Lower leg skin (tissue), 4 donors: Measurements from ENCODE around the gene ZFAND6. TPM values are rescaled to one million over a fixed set of nuclear protein-coding genes. Genes with fewer than 3 reads are reported as not detected.

ENCODE experiments used
- DNase-seq, 2 donors: peaks; one replicate each; pipeline ENCODE4 v3.0.0-alpha.2; 2019; ENCODE audit warnings: low spot score in 2 of 2
- H3K4me3 ChIP-seq: fragments of 200-600 bp; sonication (generic); 2 replicates; pipeline ENCODE4 v1.5.1; 2017; ENCODE audit warnings: mild to moderate bottlenecking, low read depth; ENCODE audit not compliant: poor library complexity, severe bottlenecking
- POLR2A ChIP-seq, 2 donors: fragments of 450-650 bp; IDR thresholded peaks; one replicate each; pipeline ENCODE4 v1.6.1; 2016 to 2017; ENCODE audit warnings: antibody characterized with exemption in 2 of 2, mild to moderate bottlenecking in 1 of 2, moderate library complexity in 1 of 2
- WGBS, 2 donors: methylation state at CpG; one replicate each; pipeline ENCODE4 v1.1.5; 2018; 5-methylcytosine and 5-hydroxymethylcytosine counted together
- intact Hi-C: fragments of 100-400 bp; cut with DNase I; formaldehyde crosslinking; loops from one replicate; pipeline ENCODE4 v1.15.0; 2023; ENCODE audit warnings: low total_unique reads
- total RNA-seq, 4 donors: library from RNA; depleted of rRNA; stranded (reverse); fragments of >200 nt; gene quantifications; one replicate each; pipeline ENCODE4 v1.1.0, GENCODE V29; 2016
- TF ChIP-seq, protein P1 (sequence below), 3 donors: fragments of 450-650 bp; IDR thresholded peaks; one replicate each; pipeline ENCODE4 v1.5.1; 2016; ENCODE audit warnings: antibody characterized with exemption in 3 of 3, mild to moderate bottlenecking in 3 of 3, moderate library complexity in 2 of 3

The ZFAND6 gene
- total RNA-seq, 4 donors from 2014 or later: 95.6 to 139 (median 107) TPM

- 96 to 97% methylated on average over 12 of the region's 12 CpGs for WGBS, 2 donors
- H3K4me3 ChIP-seq: no peak overlapping the region
- intact Hi-C loops: no loop called here
- DNase-seq: no peak
- no peak for TF ChIP-seq POLR2A (IDR thresholded peaks at IDR 0.05)
- TF ChIP-seq, protein P1, sequence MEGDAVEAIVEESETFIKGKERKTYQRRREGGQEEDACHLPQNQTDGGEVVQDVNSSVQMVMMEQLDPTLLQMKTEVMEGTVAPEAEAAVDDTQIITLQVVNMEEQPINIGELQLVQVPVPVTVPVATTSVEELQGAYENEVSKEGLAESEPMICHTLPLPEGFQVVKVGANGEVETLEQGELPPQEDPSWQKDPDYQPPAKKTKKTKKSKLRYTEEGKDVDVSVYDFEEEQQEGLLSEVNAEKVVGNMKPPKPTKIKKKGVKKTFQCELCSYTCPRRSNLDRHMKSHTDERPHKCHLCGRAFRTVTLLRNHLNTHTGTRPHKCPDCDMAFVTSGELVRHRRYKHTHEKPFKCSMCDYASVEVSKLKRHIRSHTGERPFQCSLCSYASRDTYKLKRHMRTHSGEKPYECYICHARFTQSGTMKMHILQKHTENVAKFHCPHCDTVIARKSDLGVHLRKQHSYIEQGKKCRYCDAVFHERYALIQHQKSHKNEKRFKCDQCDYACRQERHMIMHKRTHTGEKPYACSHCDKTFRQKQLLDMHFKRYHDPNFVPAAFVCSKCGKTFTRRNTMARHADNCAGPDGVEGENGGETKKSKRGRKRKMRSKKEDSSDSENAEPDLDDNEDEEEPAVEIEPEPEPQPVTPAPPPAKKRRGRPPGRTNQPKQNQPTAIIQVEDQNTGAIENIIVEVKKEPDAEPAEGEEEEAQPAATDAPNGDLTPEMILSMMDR (IDR thresholded peaks at IDR 0.05): no peak
These were observed 110.4 kb downstream of the ZFAND6 start for GRCh38 chr15:80169768-80170357.

- no peak for DNase-seq
- H3K4me3 ChIP-seq: no peak overlapping the region
- 93 to 95% methylated on average over 2 of the region's 2 CpGs for WGBS, 2 donors
- TF ChIP-seq POLR2A (IDR thresholded peaks at IDR 0.05): no peak
- intact Hi-C loops: no loop called here
These were observed 111.1 kb downstream of the ZFAND6 start for GRCh38 chr15:80170596-80170995.

- H3K4me3 ChIP-seq: no peak overlapping the region
- no peak for DNase-seq
- WGBS, 2 donors: 80 to 87% methylated on average over 4 of the region's 4 CpGs
- intact Hi-C loops: no loop called here
- TF ChIP-seq, protein P1 (IDR thresholded peaks at IDR 0.05): no peak
- no peak for TF ChIP-seq POLR2A (IDR thresholded peaks at IDR 0.05)
These were observed 112.3 kb downstream of the ZFAND6 start for GRCh38 chr15:80171787-80172186.

DNA sequence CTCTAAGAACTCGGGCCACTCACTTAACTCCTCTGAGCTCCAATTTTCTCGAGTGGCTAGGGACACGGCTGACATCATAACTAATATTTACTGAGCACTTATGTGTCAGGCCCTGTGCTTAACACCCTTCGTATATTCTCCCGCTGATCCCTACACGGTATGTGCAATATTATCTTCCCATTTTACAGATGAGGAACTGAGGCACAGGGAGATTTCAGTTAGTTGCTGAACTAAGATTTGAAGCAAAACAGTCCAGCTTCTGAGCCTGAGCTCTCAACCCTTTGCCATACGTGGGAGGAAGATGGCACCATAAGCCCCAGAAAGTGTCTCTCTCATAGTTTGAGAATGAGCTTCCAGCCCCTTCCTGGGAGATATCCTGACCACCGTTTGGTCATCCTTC is 112.9 kb downstream of the ZFAND6 start:
- 72 to 79% methylated on average over 8 of the region's 8 CpGs for WGBS, 2 donors
- intact Hi-C loops: no loop called here
- DNase-seq: no peak
- no peak overlapping the region for H3K4me3 ChIP-seq
- TF ChIP-seq POLR2A (IDR thresholded peaks at IDR 0.05): no peak
- TF ChIP-seq, protein P1 (IDR thresholded peaks at IDR 0.05): no peak

- TF ChIP-seq POLR2A (IDR thresholded peaks at IDR 0.05): no peak
- TF ChIP-seq, protein P1 (IDR thresholded peaks at IDR 0.05): no peak
- WGBS, 2 donors: 72% methylated on average over 10 of the region's 10 CpGs
- intact Hi-C loops: no loop called here
- H3K4me3 ChIP-seq: no peak overlapping the region
- DNase-seq: peak; percentile 56 to 90
These were observed 113.7 kb downstream of the ZFAND6 start for GRCh38 chr15:80173022-80173759.

DNA sequence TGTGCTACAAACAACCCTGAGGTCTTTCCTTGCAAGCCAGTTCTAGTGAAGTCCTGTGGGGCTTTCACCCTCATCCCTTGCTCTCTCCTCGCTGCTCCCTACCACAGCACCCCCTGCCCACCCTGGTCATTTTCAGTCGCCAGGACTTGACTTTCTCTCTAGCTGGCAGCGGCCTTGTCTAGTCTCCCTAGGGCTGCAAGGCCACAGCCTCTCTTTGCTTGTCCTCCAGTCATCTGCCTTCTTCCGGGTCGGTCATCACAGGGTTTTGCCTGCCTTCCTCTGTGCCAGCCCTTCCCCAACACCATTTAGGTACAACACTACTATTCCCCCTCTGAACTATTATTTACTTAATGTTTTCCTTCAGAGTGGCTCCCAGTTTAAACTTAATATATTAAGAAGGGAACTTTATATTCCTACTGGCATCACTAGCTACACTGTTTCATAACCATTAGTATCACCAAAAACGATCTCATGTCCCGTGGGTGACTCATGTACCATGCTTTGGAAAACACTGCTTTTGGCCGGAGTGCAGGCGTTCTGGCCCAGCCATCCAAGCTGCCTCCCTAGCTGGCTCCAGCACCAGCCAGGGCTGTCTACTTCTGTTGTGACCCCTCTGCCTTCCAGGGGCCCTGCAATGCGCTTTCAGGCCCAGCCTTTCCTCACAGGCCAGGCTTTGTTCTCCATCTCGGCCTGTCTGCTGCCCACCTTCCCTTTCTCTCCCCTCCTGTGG is 114.7 kb downstream of the ZFAND6 start:
- H3K4me3 ChIP-seq: no peak overlapping the region
- TF ChIP-seq, protein P1 (IDR thresholded peaks at IDR 0.05): no peak
- no peak for TF ChIP-seq POLR2A (IDR thresholded peaks at IDR 0.05)
- intact Hi-C loops: no loop called here
- DNase-seq: no peak
- 47 to 50% methylated on average over 11 of the region's 11 CpGs for WGBS, 2 donors
